ENCODE measurements around the gene NADSYN1. TPM values are rescaled to one million over a fixed set of nuclear protein-coding genes. Genes with fewer than 3 reads are reported as not detected.
"Not testable (repeated sequence)": the region's sequence is repeated elsewhere in the genome, so short reads cannot be mapped to it uniquely, and the experiment has no call there.

The NADSYN1 gene
- total RNA-seq, 1 donor from 2014 or later, result 87.9 TPM

DNA sequence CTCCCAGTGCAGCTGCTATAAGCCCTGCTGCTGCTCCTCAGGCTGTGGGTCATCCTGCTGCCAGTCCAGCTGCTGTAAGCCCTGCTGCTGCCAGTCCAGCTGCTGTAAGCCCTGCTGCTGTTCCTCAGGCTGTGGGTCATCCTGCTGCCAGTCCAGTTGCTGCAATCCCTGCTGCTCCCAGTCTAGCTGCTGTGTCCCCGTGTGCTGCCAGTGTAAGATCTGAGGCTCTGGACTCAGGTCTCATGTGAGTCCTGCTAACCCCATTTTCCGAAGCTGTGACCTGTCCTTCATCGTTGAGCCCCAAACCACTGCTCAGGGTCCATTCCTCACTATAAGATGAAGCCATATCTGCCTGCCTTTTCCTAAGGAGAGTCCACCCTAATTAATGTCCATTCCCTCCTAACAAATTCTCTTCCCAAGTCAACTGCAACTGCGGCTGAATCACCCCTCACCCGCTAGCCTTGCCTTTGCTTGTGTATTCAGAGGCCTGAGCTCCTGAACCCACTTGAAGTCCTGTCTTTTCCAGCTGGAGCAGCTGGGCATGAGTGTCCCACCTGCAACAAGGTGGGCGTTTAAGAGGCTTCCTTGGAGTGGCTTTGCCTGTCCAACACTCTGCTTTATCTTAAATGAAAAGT is 74.7 kb downstream of the NADSYN1 start:
- Mint-ChIP-seq H3K27me3 (ENCODE audit: low read depth, unreplicated experiment) (peaks cover 42% of the 10 kb centered on the region), H3K9me3 (ENCODE audit: unreplicated experiment) (peaks cover 8% of the 10 kb centered on the region), H3K4me3 (ENCODE audit: unreplicated experiment) (no peak overlapping the region), H3K36me3 (ENCODE audit: low read depth, unreplicated experiment) (peaks cover 5% of the 10 kb centered on the region), H3K27ac (ENCODE audit: unreplicated experiment) (no peak overlapping the region), H3K4me1 (ENCODE audit: low read depth, unreplicated experiment) (no peaks in the 10 kb centered on the region)
- Histone ChIP-seq H3K9me3 (ENCODE audit: insufficient read depth, low read depth, low read length) (no peaks in the 10 kb centered on the region), H3K4me3 (ENCODE audit: insufficient read depth, low read depth, low read length) (no peak overlapping the region), H2AFZ (ENCODE audit: low read depth, low read length) (no peak overlapping the region), H3K27ac (ENCODE audit: low read depth, low read length) (no peak overlapping the region), H3K27me3 (ENCODE audit: insufficient read depth, low read length) (no peaks in the 10 kb centered on the region), H3K4me2 (ENCODE audit: low read length) (no peak overlapping the region), H3K4me1 (ENCODE audit: insufficient read depth, low read length) (no peaks in the 10 kb centered on the region), H3K9ac (ENCODE audit: low read length) (no peak overlapping the region), H3K79me2 (ENCODE audit: insufficient read depth, low read length) (no peaks in the 10 kb centered on the region), H4K20me1 (ENCODE audit: insufficient read depth, low read length) (no peaks in the 10 kb centered on the region), H3K36me3 (ENCODE audit: insufficient read depth, low read length) (no peaks in the 10 kb centered on the region)
- TF ChIP-seq EZH2 (IDR thresholded peaks at IDR 0.05; ENCODE audit: insufficient read depth, low read length), result no peak
- TF ChIP-seq, protein P1, sequence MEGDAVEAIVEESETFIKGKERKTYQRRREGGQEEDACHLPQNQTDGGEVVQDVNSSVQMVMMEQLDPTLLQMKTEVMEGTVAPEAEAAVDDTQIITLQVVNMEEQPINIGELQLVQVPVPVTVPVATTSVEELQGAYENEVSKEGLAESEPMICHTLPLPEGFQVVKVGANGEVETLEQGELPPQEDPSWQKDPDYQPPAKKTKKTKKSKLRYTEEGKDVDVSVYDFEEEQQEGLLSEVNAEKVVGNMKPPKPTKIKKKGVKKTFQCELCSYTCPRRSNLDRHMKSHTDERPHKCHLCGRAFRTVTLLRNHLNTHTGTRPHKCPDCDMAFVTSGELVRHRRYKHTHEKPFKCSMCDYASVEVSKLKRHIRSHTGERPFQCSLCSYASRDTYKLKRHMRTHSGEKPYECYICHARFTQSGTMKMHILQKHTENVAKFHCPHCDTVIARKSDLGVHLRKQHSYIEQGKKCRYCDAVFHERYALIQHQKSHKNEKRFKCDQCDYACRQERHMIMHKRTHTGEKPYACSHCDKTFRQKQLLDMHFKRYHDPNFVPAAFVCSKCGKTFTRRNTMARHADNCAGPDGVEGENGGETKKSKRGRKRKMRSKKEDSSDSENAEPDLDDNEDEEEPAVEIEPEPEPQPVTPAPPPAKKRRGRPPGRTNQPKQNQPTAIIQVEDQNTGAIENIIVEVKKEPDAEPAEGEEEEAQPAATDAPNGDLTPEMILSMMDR (IDR thresholded peaks at IDR 0.05; ENCODE audit: insufficient read depth, low read depth, low read length), result no peak
- FAIRE-seq (no peak), DNase-seq (ENCODE audit: low read depth) (no peak)

GRCh38 chr11:71530602-71531001 is 77.6 kb downstream of the NADSYN1 start:
- H3K4me1 Mint-ChIP-seq (ENCODE audit: low read depth, unreplicated experiment), result no peaks in the 10 kb centered on the region
- H3K9me3 ChIP-seq (ENCODE audit: insufficient read depth, low read depth, low read length), result no peaks in the 10 kb centered on the region
- H3K27ac Mint-ChIP-seq (ENCODE audit: unreplicated experiment), result no peak overlapping the region
- no peaks in the 10 kb centered on the region for H3K36me3 ChIP-seq (ENCODE audit: insufficient read depth, low read length)
- H3K79me2 ChIP-seq (ENCODE audit: insufficient read depth, low read length), result no peaks in the 10 kb centered on the region
- no peak overlapping the region for H3K4me3 Mint-ChIP-seq (ENCODE audit: unreplicated experiment)
- H3K4me1 ChIP-seq (ENCODE audit: insufficient read depth, low read length), result no peaks in the 10 kb centered on the region
- no peaks in the 10 kb centered on the region for H3K27me3 ChIP-seq (ENCODE audit: insufficient read depth, low read length)
- peaks cover 39% of the 10 kb centered on the region for H3K27me3 Mint-ChIP-seq (ENCODE audit: low read depth, unreplicated experiment)
- H2AFZ ChIP-seq (ENCODE audit: low read depth, low read length), result no peak overlapping the region
- H3K36me3 Mint-ChIP-seq (ENCODE audit: low read depth, unreplicated experiment), result peaks cover 5% of the 10 kb centered on the region
- H3K4me3 ChIP-seq (ENCODE audit: insufficient read depth, low read depth, low read length), result no peak overlapping the region
- TF ChIP-seq EZH2 (IDR thresholded peaks at IDR 0.05; ENCODE audit: insufficient read depth, low read length), result no peak
- TF ChIP-seq, protein P1 (IDR thresholded peaks at IDR 0.05; ENCODE audit: insufficient read depth, low read depth, low read length), result no peak
- no peaks in the 10 kb centered on the region for H4K20me1 ChIP-seq (ENCODE audit: insufficient read depth, low read length)
- FAIRE-seq, result no peak
- H3K4me2 ChIP-seq (ENCODE audit: low read length), result no peak overlapping the region
- no peak for DNase-seq (ENCODE audit: low read depth)
- peaks cover 6% of the 10 kb centered on the region for H3K9me3 Mint-ChIP-seq (ENCODE audit: unreplicated experiment)
- no peak overlapping the region for H3K27ac ChIP-seq (ENCODE audit: low read depth, low read length)
- no peak overlapping the region for H3K9ac ChIP-seq (ENCODE audit: low read length)

- no peaks in the 10 kb centered on the region for H3K27me3 ChIP-seq (ENCODE audit: insufficient read depth, low read length)
- no peak for FAIRE-seq
- H4K20me1 ChIP-seq (ENCODE audit: insufficient read depth, low read length), result no peaks in the 10 kb centered on the region
- no peak overlapping the region for H3K27ac ChIP-seq (ENCODE audit: low read depth, low read length)
- H3K27me3 Mint-ChIP-seq (ENCODE audit: low read depth, unreplicated experiment), result peaks cover 31% of the 10 kb centered on the region
- DNase-seq (ENCODE audit: low read depth), result no peak
- no peak overlapping the region for H3K9ac ChIP-seq (ENCODE audit: low read length)
- no peak overlapping the region for H3K4me2 ChIP-seq (ENCODE audit: low read length)
- peaks cover 2% of the 10 kb centered on the region for H3K36me3 Mint-ChIP-seq (ENCODE audit: low read depth, unreplicated experiment)
- peaks cover 6% of the 10 kb centered on the region for H3K9me3 Mint-ChIP-seq (ENCODE audit: unreplicated experiment)
- H2AFZ ChIP-seq (ENCODE audit: low read depth, low read length), result no peak overlapping the region
- no peaks in the 10 kb centered on the region for H3K9me3 ChIP-seq (ENCODE audit: insufficient read depth, low read depth, low read length)
- H3K4me1 ChIP-seq (ENCODE audit: insufficient read depth, low read length), result no peaks in the 10 kb centered on the region
- no peaks in the 10 kb centered on the region for H3K79me2 ChIP-seq (ENCODE audit: insufficient read depth, low read length)
- no peak overlapping the region for H3K4me3 ChIP-seq (ENCODE audit: insufficient read depth, low read depth, low read length)
- H3K4me1 Mint-ChIP-seq (ENCODE audit: low read depth, unreplicated experiment), result no peaks in the 10 kb centered on the region
- H3K27ac Mint-ChIP-seq (ENCODE audit: unreplicated experiment), result no peak overlapping the region
- TF ChIP-seq, protein P1 (IDR thresholded peaks at IDR 0.05; ENCODE audit: insufficient read depth, low read depth, low read length), result no peak
- no peak for TF ChIP-seq EZH2 (IDR thresholded peaks at IDR 0.05; ENCODE audit: insufficient read depth, low read length)
- no peak overlapping the region for H3K4me3 Mint-ChIP-seq (ENCODE audit: unreplicated experiment)
- no peaks in the 10 kb centered on the region for H3K36me3 ChIP-seq (ENCODE audit: insufficient read depth, low read length)
Measured at GRCh38 chr11:71532036-71532610, 79.1 kb downstream of the NADSYN1 start.

DNA sequence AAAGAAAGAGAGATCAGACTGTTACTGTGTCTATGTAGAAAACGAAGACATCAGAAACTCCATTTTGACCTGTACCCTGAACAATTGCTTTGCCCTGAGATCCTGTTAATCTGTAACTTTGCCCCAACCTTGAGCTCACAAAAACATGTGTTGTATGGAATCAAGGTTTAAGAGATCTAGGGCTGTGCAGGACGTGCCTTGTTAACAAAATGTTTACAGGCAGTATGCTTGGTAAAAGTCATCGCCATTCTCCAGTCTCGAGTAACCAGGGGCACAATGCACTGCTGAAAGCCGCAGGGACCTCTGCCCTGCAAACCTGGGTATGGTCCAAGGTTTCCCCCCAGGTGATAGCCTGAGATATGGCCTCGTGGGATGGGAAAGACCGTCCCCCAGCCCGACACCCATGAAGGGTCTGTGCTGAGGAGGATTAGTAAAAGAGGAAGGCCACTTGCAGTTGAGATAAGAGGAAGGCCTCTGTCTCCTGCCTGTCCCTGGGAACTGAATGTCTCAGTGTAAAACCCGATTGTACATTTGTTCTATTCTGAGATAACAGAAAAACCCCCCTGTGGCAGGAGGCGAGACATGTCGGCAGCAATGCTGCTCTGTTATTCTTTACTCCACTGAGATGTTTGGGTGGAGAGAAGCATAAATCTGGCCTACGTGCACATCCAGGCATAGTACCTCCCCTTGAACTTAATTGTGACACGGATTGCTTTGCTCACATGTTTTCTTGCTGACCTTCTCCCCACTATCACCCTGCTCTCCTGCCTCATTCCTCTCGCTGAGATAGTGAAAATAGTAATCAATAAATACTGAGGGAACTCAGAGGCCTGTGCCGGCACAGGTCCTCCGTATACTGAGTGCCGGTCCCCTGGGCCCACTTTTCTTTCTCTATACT is 82.0 kb downstream of the NADSYN1 start:
- FAIRE-seq; DNase-seq (ENCODE audit: low read depth); H3K36me3 ChIP-seq (ENCODE audit: insufficient read depth, low read length); H3K9me3 ChIP-seq (ENCODE audit: insufficient read depth, low read depth, low read length); H3K27ac Mint-ChIP-seq (ENCODE audit: unreplicated experiment); H3K4me2 ChIP-seq (ENCODE audit: low read length); H3K36me3 Mint-ChIP-seq (ENCODE audit: low read depth, unreplicated experiment); H3K9me3 Mint-ChIP-seq (ENCODE audit: unreplicated experiment); H3K27me3 ChIP-seq (ENCODE audit: insufficient read depth, low read length); H3K4me1 ChIP-seq (ENCODE audit: insufficient read depth, low read length); H3K4me1 Mint-ChIP-seq (ENCODE audit: low read depth, unreplicated experiment); H3K9ac ChIP-seq (ENCODE audit: low read length); H3K27ac ChIP-seq (ENCODE audit: low read depth, low read length); H2AFZ ChIP-seq (ENCODE audit: low read depth, low read length); H3K79me2 ChIP-seq (ENCODE audit: insufficient read depth, low read length); H3K4me3 ChIP-seq (ENCODE audit: insufficient read depth, low read depth, low read length); H3K4me3 Mint-ChIP-seq (ENCODE audit: unreplicated experiment); H4K20me1 ChIP-seq (ENCODE audit: insufficient read depth, low read length): not testable (repeated sequence)
- H3K27me3 Mint-ChIP-seq (ENCODE audit: low read depth, unreplicated experiment), result peaks cover 18% of the 10 kb centered on the region

All from astrocyte (in vitro differentiated cells and primary cell).